Activated gamma-delta T cell treated with Interleukin-2 at 50 U/mL for 16 hours (primary cell): Measurements from ENCODE around the gene KDM6B.
"Not testable (repeated sequence)": the region's sequence is repeated elsewhere in the genome, so short reads cannot be mapped to it uniquely, and the experiment has no call there.

Source experiments
- DNase-seq: peaks from one replicate; pipeline ENCODE4 v3.0.0-alpha.2; 2020

KDM6B gene

DNA sequence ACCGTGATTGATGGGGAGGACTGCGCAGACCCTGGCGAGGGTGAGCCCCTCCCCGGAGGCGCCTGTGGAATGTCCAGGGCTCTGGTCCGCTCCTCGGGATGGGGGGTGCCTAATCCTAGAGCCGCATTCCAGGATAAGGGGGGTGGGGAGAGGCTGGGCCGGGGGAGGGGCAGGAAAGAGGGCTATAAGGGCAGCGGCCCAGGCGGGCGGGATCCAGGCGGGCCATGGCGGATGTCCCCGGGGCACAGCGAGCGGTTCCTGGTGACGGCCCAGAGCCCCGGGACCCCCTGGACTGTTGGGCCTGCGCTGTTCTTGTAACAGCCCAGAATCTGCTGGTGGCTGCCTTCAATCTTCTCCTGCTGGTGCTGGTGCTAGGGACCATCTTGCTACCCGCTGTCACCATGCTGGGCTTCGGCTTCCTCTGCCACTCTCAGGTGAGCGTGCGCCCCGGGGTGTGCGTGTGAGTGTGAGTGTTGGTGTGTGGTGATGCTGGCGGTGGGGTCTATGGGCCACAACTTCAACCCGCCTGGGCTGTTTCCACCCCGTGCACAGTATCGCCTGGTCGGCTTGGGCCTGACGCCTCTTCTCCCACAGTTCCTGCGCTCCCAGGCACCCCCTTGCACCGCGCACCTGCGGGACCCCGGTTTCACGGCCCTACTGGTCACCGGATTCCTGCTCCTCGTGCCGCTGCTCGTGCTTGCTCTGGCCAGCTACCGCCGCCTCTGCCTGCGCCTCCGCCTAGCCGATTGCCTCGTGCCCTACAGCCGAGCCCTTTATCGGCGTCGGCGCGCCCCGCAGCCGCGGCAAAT lies 21.0 kb downstream of the KDM6B start, which contains the start of gene TMEM88:
TSS of gene TMEM88 (plus strand) at position 216 of the 809 bp plus-strand sequence. CDS start at position 225, 9 bp downstream.
- DNase-seq: no peak

DNA sequence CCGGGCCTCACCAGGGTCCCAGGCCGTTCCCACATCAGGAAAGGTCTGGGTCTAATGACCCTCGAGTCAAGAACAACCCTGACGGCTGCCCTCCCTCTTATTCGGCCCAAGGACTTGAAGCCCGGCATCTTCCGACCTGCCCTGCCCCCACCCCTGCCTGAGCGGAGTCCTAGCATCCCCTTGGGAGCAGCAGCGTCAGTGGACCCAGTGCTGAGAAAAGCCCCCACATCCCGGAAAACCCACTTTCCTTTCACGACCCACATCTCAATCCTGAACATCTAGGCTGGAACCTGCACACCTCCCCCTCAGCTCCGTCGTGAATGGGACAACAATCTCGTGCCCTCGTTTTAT lies 21.6 kb downstream of the KDM6B start:
- DNase-seq: no peak

DNA sequence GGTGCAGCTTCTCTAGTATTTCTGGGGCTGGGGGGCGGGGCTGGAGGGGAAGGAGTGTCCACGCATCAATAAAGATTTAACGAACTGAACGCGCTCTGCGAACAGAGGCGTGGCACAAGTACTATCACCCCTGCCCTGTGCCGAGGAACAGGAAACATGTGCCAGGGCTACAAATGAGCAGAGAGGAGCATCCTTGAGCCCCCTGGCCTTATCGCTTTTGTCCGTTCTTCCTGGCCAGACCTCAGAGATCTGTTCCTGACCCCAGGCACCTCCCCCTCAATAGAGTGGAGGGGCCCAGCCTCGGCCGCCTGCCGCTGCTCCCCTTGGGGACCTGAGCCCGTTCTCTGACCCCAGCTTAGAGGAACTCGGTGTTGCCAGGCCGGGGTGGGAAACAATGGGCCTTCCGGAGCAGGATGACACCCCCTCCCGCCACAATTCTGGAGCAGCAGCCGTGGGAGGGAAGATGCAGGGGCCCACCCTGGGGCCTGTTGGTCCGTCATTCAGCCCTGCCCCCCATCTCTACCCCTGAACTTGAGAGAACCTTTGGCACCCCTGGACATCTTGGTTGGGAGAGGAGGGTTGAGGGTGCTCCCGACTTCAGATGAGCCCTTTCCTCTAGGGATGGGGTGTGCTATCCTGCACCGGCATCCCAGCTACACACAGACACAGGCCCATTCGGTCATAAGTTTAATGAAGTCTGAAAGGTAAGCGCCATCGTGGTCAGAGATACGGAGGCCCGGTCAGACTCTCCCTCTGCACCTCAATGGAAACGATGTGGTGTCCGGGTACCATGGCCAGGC lies 22.2 kb downstream of the KDM6B start:
- no peak for DNase-seq

DNA sequence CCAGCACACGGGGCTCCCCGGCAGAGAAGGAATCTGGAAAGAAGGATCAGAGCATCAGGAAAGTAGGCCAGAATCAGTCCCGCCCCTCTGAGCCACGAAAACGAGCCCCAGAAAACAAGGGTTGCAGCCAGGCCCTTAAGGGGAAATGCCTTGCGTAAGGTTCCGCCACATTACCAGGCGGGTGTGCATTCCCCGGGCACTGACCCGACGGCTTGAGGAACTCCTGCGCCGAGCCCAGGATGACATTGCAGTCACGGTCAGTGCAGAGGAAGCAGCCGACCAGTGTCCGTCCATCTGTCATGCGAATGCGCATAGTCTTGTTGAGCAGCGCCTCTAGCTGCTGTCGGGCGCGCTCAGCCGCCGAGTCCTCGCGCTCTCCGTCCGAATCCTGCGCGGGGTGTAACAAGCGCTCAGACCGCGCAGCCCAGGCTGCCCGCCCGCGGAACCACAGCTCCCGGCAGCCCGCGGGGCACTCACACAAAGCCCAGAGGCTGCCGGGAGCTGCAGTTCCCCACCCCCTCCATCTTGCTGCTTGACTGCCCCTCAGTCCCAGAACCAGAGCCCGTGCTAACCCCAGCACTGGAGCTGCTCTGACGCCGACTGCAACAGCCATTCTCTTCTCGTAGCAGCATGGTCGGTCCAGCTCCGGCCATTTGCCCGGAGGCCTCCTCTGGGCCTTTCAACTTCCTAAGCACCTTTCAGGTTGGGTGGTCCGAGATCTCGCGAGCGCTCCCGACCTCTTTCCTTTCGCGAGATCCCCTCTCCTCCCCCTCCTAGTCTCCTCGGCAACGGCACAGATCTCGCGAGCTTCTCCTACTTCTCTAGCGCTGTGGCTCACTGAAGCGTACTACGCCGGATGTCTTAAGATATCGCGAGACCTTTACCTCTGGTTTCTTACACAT lies 23.0 kb downstream of the KDM6B start, which contains the start of gene NAA38:
TSS of gene NAA38 (minus strand) at position 749 of the 902 bp plus-strand sequence. CDS start at position 653, 96 bp downstream.
- peak; percentile 94 for DNase-seq

DNA sequence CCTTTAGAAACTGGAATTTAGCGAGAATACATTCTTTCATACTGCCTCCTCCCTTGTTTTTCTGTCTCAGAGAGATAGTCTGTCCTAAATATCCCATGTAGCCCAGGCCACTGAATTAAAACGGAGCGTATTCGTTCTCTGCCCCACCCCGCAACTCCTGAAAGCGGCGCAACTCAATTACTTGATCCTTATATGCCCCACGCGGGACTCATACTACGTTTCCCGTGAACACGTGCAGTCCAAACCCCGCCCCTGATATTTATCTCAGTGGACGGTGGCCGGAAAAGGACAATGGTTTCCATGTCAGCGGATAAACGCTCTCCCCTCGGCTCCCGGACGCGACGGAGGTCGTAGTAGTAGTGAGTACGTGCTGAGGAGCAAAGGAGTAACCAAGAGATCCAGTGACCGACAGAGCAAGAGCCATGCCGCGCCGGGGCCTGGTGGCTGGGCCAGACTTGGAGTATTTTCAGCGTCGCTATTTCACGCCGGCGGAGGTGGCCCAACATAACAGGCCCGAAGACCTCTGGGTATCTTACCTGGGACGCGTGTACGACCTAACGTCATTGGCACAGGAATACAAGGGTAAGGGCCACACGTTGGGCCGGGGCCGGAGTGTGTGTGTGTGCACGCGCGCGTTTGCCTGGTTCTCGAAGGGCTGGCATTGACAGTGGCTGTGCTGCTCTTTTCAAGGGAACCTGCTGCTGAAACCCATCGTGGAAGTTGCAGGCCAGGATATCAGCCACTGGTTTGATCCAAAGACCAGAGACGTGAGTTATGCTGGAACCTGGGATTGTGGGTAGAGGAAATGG lies 23.9 kb downstream of the KDM6B start, which contains the start of gene CYB5D1:
TSS of gene CYB5D1 (plus strand) at position 291 of the 809 bp plus-strand sequence. CDS start at position 423, 132 bp downstream.
- peak; percentile 86 for DNase-seq

DNA sequence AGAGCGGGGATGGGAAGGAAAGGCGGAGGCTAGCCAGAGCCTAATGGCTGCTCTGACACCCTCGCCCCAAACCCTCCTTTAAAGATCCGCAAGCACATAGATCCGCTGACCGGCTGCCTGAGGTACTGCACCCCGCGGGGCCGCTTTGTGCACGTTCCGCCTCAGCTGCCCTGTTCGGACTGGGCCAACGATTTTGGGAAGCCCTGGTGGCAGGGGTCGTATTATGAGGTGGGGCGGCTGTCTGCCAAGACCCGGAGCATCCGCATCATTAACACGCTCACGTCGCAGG lies 24.4 kb downstream of the KDM6B start:
- DNase-seq: no peak

DNA sequence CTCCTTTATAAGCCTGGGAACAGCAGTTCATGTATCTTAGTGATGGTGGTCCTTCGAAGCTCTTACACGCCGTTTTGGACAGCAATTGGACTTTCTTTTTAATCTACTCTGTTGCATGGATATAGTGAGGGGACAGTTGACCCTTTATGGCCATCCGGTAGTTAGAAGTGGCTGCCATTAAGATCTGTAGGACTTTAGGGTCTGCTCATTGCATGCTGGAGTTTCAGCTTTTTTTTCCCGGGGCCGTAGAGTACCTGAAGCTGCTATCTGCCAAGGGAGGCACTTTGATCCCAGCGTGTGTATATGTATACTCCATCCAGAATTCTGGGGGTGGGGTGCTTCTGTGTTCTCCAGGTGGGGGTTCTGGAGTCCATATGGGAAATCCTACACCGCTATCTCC lies 25.0 kb downstream of the KDM6B start:
- no peak for DNase-seq

DNA sequence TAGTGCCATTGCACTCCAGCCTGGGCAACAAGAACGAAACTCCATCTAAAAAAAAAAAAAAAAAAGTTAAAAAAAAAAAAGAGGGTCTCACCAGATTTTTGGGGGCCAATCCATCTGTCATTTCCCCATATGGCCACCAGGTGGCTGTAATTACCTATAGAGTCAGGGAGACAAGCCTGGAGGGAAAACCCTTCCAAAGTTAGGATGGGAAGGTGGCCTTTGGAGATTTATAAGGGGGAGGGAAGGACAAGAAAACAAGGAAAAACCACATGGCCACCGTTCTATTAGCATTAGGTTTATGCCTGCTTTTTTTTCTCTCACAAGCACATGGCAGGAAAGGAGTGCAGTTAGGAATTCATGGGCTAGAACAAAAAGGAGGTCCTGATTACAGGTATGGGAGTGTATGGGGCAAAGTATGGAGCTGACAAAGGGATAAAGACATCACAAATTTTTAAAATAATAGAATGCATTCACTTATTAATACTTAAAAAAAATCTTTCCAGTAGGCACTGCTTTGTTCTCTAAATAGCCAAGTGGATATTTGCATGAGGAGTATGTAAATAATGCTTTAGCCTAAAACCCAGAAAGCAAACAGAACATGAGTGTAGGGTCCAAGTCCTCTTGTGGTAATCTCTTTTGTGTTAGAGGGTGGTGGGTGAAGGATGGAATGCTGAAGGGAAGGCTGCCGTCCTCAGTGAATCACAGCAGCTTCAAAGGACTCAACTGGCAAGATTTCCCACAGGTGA lies 28.8 kb downstream of the KDM6B start:
- peak; percentile 50 for DNase-seq

DNA sequence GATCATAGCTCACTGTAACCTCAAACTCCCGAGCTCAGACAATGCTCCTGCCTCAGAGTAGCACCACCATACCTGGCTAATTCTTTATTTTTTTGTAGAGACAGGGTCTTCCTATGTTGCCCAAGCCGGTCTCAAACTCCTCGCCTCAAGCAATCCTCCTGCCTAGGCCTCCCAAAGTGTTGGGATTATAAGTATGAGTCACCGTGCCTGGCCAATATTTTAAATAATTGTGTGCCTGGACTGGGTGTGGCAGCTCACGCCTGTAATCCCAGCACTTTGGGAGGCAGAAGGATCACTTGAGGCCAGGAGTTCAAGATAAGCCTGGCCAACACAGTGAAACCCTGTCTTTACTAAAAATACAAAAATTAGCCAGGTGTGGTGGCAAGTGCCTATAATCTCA lies 30.4 kb downstream of the KDM6B start:
- not testable (repeated sequence) for DNase-seq

DNA sequence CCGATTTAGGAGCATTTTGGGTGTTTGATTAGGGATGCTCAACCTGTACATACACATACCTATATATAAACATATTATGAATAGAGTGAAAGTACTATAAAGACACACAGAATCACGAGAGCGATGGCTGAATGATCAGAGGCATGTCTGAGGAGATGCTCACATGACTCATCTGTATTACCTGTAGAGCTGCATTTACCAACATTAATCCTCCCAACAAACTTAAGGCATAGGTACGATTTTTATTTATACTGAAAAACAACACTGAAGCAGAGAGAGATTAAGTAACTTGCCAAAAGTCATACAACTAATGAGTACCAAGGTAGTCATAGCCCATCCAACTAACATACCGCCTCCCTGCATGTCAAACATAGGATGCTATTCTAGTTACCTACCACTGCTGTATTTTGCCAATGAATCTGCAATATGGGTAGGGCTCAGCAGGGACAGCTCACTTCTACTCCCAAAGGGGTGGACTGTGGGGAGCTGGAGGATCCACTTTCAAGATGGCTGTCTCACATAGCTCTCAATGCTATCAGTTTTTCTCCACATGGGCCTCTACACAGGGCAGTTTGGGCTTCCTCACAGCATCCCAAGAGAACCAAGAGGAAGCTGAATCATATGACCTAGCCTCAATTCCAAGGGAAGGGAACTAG lies 31.1 kb downstream of the KDM6B start:
- no peak for DNase-seq

DNA sequence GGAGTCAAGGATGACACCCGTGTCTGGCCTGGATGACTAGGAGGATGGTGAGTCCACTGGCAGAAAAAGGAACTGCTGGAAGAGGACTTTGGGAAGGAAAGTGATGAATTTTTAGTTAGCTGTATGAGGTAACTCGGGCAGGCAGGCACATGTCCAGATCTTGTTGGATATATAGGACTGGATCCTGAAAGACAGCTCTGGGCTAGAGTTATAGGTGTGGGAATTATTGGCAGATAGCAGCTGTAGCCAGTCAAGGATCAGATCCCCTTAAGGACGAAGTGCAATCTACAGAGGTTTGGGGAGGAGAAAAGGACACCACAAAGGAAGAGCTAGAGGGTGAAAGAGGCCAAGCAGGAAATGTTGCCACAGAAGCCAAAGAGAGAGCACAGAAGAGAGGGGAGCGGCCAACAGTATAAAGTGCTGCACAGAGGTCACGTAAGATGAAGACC lies 33.9 kb downstream of the KDM6B start:
- DNase-seq: no peak

DNA sequence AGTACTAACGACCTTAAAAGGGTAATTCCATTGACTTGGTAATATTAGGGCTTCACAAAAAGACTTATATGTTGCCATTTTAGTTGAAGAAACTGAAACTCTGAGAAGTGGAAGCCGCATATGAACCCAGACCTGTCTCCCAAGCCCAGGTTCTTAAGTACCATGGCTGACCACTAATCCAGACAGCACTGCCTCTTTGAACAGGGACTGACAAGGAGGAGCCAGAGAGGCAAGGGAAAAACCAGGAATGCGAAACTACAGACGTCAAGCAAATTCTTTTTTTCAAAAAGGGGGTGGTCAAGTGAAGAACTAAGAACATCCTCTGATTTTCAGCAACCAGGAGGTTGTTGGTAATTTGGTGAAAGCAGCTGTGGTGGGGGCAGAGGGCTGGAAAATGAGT lies 39.0 kb downstream of the KDM6B start:
- DNase-seq: no peak

DNA sequence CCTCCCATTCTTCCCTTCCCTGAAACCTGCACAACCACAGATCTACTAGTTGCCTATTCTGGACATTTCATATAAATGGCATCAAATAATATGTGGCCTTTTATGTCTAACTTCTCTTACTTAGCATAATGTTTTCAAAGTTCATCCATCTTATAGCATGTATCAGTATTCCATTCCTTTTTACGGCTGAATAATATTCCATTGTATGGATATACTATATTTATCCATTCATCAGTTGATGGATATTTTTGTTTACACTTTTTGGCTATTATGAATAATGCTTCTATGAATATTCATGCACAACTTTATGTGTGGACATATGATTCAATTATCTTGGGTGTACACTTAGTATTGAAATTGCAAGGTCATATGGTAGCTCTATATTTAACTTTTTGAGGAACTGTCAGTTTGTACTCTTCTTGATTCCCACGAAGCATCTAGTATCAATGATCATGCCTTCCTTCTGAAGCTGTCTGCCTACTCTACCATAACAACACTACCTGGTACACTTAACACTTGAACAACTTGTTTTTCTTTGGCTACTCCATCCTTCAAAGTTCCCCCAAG lies 41.9 kb downstream of the KDM6B start:
- DNase-seq: no peak

DNA sequence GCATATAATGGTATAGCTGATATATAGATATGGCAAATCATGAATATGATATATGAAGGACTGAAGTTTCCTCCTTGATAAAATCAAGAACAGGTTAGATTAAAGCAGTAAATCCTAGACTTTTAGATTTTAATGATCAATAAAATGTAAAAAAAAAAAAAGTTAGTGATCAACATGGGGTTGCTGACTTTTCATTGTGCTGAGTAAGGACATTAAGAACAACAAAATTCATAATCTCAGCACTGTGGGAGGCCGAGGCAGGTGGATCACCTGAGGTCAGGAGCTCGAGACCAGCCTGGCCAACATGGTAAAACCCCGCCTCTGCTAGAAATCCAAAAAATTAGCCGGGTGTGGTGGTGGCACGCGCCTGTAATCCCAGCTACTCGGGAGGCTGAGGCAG lies 44.2 kb downstream of the KDM6B start:
- DNase-seq: no peak

DNA sequence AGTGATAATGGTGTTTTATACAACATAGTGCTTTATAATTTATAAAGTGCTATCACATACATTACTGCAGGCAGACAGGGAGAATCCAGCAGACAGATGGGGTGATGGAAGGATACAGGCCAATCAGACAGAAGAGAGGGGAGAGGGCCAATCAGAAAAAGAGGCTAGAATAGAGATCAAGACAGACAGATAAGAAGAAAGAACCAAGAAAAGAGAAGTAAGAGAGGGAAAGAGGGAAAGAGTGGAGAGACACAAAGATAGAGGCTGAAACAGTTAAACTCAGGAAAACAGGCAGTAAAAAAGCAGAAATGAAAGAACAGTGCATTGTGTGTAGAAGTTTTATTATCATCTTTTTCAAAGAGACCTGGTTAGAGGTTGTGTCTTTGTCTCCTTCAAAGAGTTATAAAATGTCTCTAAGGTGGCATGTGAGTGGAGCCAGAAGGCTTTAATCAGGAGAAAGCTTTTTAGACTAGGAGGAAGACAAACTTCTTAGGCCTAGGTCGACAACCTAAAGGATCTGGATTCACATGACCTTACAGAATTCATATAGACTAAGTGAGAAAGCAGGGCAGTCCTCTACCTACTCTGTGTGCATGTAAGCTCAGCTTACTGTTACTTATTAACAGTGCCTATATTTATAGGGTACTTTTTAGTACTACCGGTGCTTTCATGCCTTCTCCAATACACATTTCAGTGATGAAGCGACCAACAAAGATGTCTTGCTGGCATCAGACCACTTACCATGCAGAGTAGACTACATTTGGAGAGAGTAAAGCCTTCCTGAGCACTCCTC lies 46.3 kb downstream of the KDM6B start:
- DNase-seq: no peak

DNA sequence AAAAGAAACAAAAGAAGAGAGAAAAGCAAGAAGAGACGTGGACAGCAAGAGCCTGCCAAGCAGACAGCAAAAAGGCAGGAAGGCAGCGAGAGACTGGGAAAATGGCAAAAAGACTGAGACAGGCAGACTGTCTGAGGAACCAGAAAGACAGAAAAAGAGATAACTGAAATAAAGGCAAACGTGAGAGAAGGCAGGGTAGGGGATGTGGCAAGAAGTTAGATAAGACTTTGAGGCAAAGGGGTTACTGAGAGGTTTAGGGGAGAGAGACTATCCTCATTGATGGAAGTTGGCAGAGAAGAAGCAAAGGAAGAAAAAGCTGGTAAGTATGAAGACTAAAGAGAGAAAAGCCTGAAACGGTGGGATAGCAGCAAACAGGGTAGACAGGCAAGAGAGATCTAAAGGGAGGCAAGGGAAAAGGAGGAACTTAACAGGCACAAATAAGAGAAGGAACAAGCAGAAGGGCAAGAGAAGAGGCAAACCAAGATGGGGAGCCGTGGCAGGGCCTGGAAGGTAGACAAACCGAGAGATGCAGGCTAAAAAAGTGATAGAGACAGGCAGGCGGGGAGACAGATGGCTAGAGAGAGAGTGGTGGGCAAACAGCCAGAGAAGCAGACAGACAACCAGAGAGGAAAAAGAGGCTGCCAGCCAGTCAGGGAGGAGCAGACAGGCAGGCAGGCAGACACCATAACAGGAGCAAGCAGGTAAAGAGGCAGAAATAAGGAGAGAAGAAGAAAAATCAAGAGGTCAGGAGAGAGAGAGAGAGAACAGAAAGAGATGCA lies 47.4 kb downstream of the KDM6B start:
- DNase-seq: no peak

DNA sequence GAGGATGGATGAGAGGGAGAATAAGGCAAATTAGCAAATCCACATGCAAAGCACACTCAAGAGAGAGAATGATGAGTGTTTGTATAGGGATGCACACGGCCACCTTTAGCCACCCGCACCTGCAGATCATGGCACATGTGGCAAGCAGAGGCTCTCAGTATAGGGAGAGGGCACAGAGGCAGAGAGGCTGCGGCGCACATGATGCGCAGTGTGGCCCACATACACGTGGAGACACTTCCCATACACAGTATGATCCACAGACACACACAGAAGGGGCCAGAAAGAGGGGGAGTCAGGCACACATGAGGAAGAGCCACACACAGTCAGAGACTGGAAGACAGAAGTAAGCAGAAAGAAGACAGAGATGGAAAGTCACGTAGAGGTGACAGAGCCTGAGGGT lies 48.1 kb downstream of the KDM6B start:
- no peak for DNase-seq

DNA sequence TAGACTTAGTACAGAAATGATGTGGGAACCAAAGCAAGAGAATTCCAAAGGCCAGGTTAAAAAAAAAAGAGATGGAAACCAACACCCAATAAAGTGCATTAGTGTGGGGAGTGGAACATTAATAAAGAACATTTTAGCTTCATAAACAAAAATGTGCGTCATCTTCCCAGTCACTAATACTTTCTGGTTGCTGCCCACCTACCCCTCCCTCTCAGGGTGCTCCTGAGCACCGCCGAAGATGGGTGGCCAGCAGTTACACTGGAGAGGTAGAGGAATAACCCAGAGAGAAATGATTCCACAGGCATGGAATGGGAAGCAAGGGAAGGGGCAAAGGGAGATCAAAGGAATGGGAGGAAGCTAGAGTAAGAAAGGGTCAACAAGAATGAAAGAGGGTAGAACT lies 48.6 kb downstream of the KDM6B start:
- no peak for DNase-seq
